ENCODE results near the gene NUPR1. TPM values are rescaled to one million over a fixed set of nuclear protein-coding genes. Genes with fewer than 3 reads are reported as not detected.
A peak's percentile ranks its signal among the peaks of the same experiment; 100 is the strongest.
"Not testable (repeated sequence)": the region's sequence is repeated elsewhere in the genome, so short reads cannot be mapped to it uniquely, and the experiment has no call there.

Gene NUPR1, protein sequence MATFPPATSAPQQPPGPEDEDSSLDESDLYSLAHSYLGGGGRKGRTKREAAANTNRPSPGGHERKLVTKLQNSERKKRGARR
- total RNA-seq (2014; rRNA removed; shearing (Covaris generic)): 1.1 and 3.5 TPM in 2 replicates

- peak; percentile 94 for DNase-seq (ENCODE audit: low read depth)
Observed at GRCh38 chr16:28538733-28539596, at the start of gene NUPR1. Gene NUPR1, minus strand, starts transcription at chr16:28538974. Its CDS starts 67 bp downstream, at chr16:28538907.

- peak; percentile 93 for DNase-seq (ENCODE audit: low read depth)
Observed at GRCh38 chr16:28587386-28587785, 48.6 kb upstream of the NUPR1 start.

DNA sequence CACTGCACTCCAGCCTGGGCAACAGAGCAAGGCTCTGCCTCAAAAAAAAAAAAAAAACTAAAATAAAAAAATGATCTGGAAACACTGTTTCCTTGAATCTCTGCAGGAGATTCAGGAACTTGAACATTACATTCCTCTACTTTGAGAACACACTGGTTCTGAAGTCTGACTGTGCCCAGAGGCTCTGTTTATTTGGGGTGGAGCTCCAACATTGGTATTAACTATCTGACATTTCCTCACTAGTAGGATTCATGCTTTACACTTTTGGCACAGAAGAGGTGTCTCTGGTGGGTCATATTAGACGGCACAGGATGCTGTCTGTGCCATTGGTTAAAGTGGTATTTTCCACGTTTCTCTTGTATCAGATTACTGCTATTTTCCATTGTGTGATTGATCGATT lies 47.7 kb upstream of the NUPR1 start:
- DNase-seq (ENCODE audit: low read depth): peak; percentile 49

DNA sequence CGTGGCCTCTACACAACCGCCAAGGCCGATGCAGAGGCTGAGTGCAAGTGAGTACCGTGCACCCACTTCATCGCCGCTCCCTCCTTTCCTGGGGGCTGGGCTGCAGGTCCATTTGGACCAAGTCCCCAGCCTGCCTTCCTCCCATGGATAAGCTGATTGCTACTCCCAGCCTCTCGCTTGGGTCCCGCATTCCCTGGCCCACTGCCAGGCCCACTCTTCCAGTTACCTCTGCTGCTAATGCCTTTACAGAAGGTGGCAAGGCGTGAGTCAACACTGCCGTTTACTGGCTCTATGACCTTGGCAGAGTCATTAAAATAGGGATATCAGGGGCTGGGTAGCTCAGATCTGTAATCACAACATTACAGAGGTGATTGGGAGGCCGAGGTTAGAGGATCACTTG lies 46.9 kb upstream of the NUPR1 start:
- peak; percentile 52 for DNase-seq (ENCODE audit: low read depth)

DNA sequence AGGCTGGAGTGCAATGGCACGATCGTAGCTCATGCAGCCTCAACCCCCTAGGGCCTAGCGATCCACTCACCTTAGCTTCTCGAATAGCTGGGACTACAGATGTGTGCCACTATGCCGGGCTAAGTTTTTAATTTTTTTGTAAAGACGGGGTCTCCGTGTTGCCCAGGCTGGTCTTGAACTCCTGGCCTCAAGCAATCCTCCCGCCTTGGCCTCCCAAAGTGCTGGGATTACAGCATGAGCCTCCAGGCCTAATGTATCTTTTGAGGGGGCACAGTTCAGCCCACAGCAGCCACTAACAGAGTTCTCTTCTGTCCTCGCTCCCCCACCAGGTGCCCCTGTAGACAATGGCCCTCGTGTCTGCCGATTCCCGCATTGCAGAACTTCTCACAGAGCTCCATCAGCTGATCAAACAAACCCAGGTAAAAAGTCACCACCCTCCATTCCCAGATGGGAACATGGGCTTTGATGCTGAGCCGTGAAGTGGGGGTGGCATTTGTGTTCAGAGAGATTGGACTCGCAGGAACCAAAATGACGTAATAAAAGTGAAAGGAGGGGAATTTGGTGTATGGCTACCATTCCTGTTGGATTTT lies 42.0 kb upstream of the NUPR1 start:
- DNase-seq (ENCODE audit: low read depth): no peak

GRCh38 chr16:28575446-28576109 lies 36.8 kb upstream of the NUPR1 start:
- DNase-seq (ENCODE audit: low read depth): no peak

- DNase-seq (ENCODE audit: low read depth): no peak
Observed at GRCh38 chr16:28574925-28575324, 36.2 kb upstream of the NUPR1 start.

- DNase-seq (ENCODE audit: low read depth): no peak
Observed at GRCh38 chr16:28573738-28574718, 35.3 kb upstream of the NUPR1 start.

- DNase-seq (ENCODE audit: low read depth): no peak
Observed at GRCh38 chr16:28572696-28573510, 34.1 kb upstream of the NUPR1 start.

GRCh38 chr16:28569968-28570752 lies 31.4 kb upstream of the NUPR1 start:
- DNase-seq (ENCODE audit: low read depth): no peak

GRCh38 chr16:28569021-28569420 lies 30.2 kb upstream of the NUPR1 start:
- DNase-seq (ENCODE audit: low read depth): peak; percentile 23

DNA sequence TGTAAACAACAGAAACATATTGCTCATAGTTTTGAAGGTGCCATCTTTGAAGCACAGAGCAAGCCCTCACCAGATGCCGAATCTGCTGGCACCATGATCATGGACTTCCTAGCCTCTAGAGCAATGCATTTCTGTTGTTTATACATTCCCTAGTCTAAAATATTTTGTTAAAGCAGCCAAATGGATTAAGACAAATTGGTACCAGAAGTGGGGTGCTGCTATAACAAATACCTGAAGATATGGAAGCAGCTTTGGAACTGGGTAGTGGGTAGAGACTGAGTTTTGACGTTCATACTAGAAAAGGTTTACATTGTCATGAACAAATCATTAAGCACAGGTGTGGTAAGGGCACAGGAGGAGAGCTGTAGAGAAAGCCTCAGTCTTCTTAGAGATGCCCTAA lies 28.5 kb upstream of the NUPR1 start:
- no peak for DNase-seq (ENCODE audit: low read depth)

GRCh38 chr16:28566233-28566925 lies 27.6 kb upstream of the NUPR1 start:
- DNase-seq (ENCODE audit: low read depth): not testable (repeated sequence)

- DNase-seq (ENCODE audit: low read depth): no peak
Observed at GRCh38 chr16:28563218-28563617, 24.4 kb upstream of the NUPR1 start.

- no peak for DNase-seq (ENCODE audit: low read depth)
Observed at GRCh38 chr16:28562199-28562598, 23.4 kb upstream of the NUPR1 start.

DNA sequence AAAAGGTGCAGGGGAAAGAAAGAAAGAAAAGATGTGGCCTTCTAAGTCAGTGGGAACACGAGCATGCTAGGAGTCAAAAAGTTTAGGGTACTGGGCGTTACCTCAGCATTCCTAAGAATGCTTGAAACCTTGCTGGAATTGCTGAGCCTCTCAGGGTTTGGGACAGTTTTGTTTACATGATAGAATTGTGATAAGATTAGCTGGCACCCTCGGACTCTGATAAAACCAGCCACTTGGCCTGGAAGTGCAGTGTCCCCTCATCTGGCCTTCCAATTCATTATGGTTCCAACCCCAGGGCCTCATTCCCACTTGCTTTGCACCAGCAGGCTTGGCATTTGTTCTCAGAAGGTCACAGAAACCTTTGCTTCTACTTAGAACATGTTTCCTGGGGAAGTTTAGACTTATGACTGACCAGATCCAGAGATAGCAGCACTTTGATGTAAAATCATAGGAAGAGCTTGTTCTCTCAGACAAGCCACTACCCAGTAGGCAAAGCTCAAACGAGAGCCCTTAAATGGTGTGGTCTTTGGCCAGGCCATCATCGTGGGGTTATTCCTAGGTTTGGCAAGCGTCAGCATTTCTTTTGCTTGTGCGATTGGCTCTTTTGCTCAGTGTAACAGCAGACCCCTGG lies 22.9 kb upstream of the NUPR1 start:
- DNase-seq (ENCODE audit: low read depth): peak; percentile 65

DNA sequence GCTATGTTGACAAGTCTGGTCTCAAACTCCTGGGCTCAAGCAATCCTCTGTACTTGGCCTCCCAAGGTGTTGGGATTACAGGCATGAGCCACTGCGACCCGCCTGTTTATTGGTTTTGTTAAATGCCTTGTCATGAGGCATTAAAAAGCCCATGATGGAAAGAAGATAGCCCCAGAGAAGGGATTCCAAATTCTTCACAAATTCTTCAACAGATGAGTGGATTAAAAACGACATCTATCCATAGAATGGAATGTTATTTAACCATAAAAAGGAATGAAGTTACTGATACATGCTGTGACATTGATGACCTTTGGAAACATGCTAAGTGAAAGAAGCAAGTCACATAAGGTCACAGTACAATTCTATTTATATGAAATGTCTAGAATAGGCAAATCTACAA lies 19.7 kb upstream of the NUPR1 start:
- no peak for DNase-seq (ENCODE audit: low read depth)

- no peak for DNase-seq (ENCODE audit: low read depth)
Observed at GRCh38 chr16:28556914-28557320, 18.1 kb upstream of the NUPR1 start.

Data from M059J (cell line).